Panc1 (cell line): ENCODE data around the gene SKIC8. TPM values are rescaled to one million over a fixed set of nuclear protein-coding genes. Genes with fewer than 3 reads are reported as not detected.

Experiments
- ATAC-seq: fragments of 200-7000 bp; cut with Tn5 transposase; 2 replicates; pipeline ENCODE4 v1.9.1; 2020; ENCODE audit warnings: mild to moderate bottlenecking, moderate library complexity
- BruUV-seq: library from RNA; stranded (reverse); fragments of 400-500 nt; replicated peaks from 2 replicates; lab custom pipeline; 2021; lab: Mats Ljungman, UMichigan
- CTCF ChIA-PET: fragments of 300-600 bp; sonication (Branson Sonifier 250); formaldehyde crosslinking; loops from one replicate; lab custom pipeline; 2022; ENCODE audit warnings: antibody characterized with exemption; lab: Charles Lee
- POLR2A ChIA-PET: fragments of 300-600 bp; sonication (Branson Sonifier 250); formaldehyde crosslinking; loops from one replicate; lab custom pipeline; 2022; ENCODE audit warnings: antibody characterized with exemption; lab: Charles Lee
- DNase-seq: peaks from one replicate; pipeline ENCODE4 v3.0.0-alpha.2; 2010; ENCODE audit warnings: low read depth, low spot score
- H3K27ac ChIP-seq: 2 replicates; pipeline ENCODE4 v1.5.1; 2011; ENCODE audit warnings: mild to moderate bottlenecking, low read length, inconsistent platforms
- H3K27me3 ChIP-seq: fragments of 200-500 bp; sonication (Bioruptor generic); 2 replicates; pipeline ENCODE4 v1.6.0; 2014; ENCODE audit warnings: low read length, inconsistent platforms; ENCODE audit not compliant: control insufficient read depth, insufficient read depth
- H3K36me3 ChIP-seq: fragments of 200-500 bp; sonication (Bioruptor generic); 2 replicates; pipeline ENCODE4 v1.5.1; 2014; ENCODE audit warnings: inconsistent platforms, mild to moderate bottlenecking, low read length, moderate library complexity; ENCODE audit not compliant: control insufficient read depth, insufficient read depth
- H3K4me1 ChIP-seq: 2 replicates; pipeline ENCODE4 v1.5.1; 2011; ENCODE audit warnings: inconsistent platforms, mild to moderate bottlenecking, low read length, moderate library complexity; ENCODE audit not compliant: control insufficient read depth, insufficient read depth
- H3K4me3 ChIP-seq, 2 experiments: 2 replicates each; pipeline ENCODE4 v1.5.1; 2011 to 2012; ENCODE audit warnings: low read depth in 2 of 2, low read length in 2 of 2, mild to moderate bottlenecking in 2 of 2, inconsistent platforms in 1 of 2, moderate library complexity in 1 of 2
- H3K9me3 ChIP-seq: fragments of 200-500 bp; sonication (Bioruptor generic); 2 replicates; pipeline ENCODE4 v1.5.1; 2014; ENCODE audit warnings: low read depth, mild to moderate bottlenecking, inconsistent platforms, low read length, moderate library complexity; ENCODE audit not compliant: control insufficient read depth, insufficient read depth
- CTCF ChIP-seq: fragments of 450-650 bp; IDR thresholded peaks from 2 replicates; pipeline ENCODE4 v1.5.1; 2017; ENCODE audit warnings: mild to moderate bottlenecking
- POLR2AphosphoS5 ChIP-seq: IDR thresholded peaks from 2 replicates; pipeline ENCODE4 v1.6.1; 2012; ENCODE audit warnings: mild to moderate bottlenecking, low read depth, low read length, moderate library complexity
- REST ChIP-seq, 2 experiments: IDR thresholded peaks; 2 replicates each; pipeline ENCODE4 v1.6.1; 2011 to 2012; ENCODE audit warnings: low read depth in 2 of 2, control low read depth in 1 of 2, low read length in 1 of 2, mild to moderate bottlenecking in 1 of 2, moderate library complexity in 1 of 2; ENCODE audit not compliant: insufficient read depth in 1 of 2
- SIN3A ChIP-seq: IDR thresholded peaks from 2 replicates; pipeline ENCODE4 v1.6.1; 2012; ENCODE audit warnings: low read depth, mild to moderate bottlenecking, low read length, moderate library complexity, borderline replicate concordance; ENCODE audit not compliant: insufficient read depth
- TCF7L2 ChIP-seq: IDR thresholded peaks from 2 replicates; pipeline ENCODE4 v1.6.1; 2011; ENCODE audit warnings: mild to moderate bottlenecking, low read depth, low read length, inconsistent platforms
- in situ Hi-C: cut with HindIII; loops from 2 replicates; pipeline ENCODE4 v1.10.0; 2016; ENCODE audit warnings: low sequenced_read_pairs, low pct_unique_long_range_greater_than_20kb
- intact Hi-C: fragments of 100-400 bp; cut with micrococcal nuclease; formaldehyde crosslinking; loops from one replicate; pipeline ENCODE4 v1.10.0; 2022; ENCODE audit not compliant: unreplicated experiment
- total RNA-seq: library from RNA; stranded (reverse); gene quantifications from one replicate; pipeline ENCODE4 v1.2.1, GENCODE V29; 2021; ENCODE audit not compliant: unreplicated experiment

SKIC8 gene
- total RNA-seq, 1 experiment from 2014 or later = 66.3 TPM

GRCh38 chr15:78255421-78256043 is 43.9 kb downstream of the SKIC8 start:
- POLR2A ChIA-PET = interaction anchor here (0.6 kb wide), 1 partner anchor 10 kb away, joined by 3 read pairs; no protein-coding TSS in a partner anchor
- Histone ChIP-seq H3K27me3 (no peaks in the 10 kb centered on the region), H3K4me3 (no peak overlapping the region), H3K27ac (no peak overlapping the region), H3K9me3 (no peaks in the 10 kb centered on the region), H3K4me1 (no peaks in the 10 kb centered on the region), H3K36me3 (no peaks in the 10 kb centered on the region)
- no peak for TF ChIP-seq POLR2AphosphoS5
- no peak for TF ChIP-seq SIN3A
- TF ChIP-seq TCF7L2 = no peak
- CTCF ChIA-PET = no interaction called here
- ATAC-seq = no peak
- in situ Hi-C loops (loop anchor here (25.0 kb wide), 1 partner anchor 118 kb away; the partner anchor contains the start of genes CIB2 and IDH3A), intact Hi-C loops (no loop called here)
- no TSS peak for BruUV-seq
- DNase-seq = no peak

- H3K9me3 ChIP-seq = no peaks in the 10 kb centered on the region
- BruUV-seq = no TSS peak
- POLR2A ChIA-PET = no interaction called here
- H3K4me3 ChIP-seq = no peak overlapping the region
- no peaks in the 10 kb centered on the region for H3K27me3 ChIP-seq
- CTCF ChIA-PET = interaction anchor here (1.1 kb wide), 1 partner anchor 138 kb away, joined by 3 read pairs; no protein-coding TSS in a partner anchor
- intact Hi-C loops (no loop called here), in situ Hi-C loops (loop anchor here (25.0 kb wide), 1 partner anchor 114 kb away; the partner anchor contains the start of genes CIB2 and IDH3A)
- no peak for TF ChIP-seq REST (IDR thresholded peaks at IDR 0.05; ENCODE audit: insufficient read depth in 1 of 2, low read depth in 2 of 2, low read length in 1 of 2)
- H3K36me3 ChIP-seq = no peaks in the 10 kb centered on the region
- DNase-seq = no peak
- no peak for ATAC-seq
- H3K4me1 ChIP-seq = no peaks in the 10 kb centered on the region
- no peak overlapping the region for H3K27ac ChIP-seq
Observed at GRCh38 chr15:78251136-78251535, 48.3 kb downstream of the SKIC8 start.

- no peaks in the 10 kb centered on the region for H3K36me3 ChIP-seq
- BruUV-seq = no TSS peak
- H3K27ac ChIP-seq = no peak overlapping the region
- in situ Hi-C loops = no loop called here
- DNase-seq = no peak
- no peak overlapping the region for H3K4me3 ChIP-seq
- ChIA-PET CTCF (no interaction called here), POLR2A (no interaction called here)
- H3K9me3 ChIP-seq = no peaks in the 10 kb centered on the region
- TF ChIP-seq CTCF (no peak), REST (IDR thresholded peaks at IDR 0.05; ENCODE audit: insufficient read depth in 1 of 2, low read depth in 2 of 2, low read length in 1 of 2) (no peak), SIN3A (no peak), POLR2AphosphoS5 (no peak), TCF7L2 (no peak)
- H3K4me1 ChIP-seq = no peaks in the 10 kb centered on the region
- intact Hi-C loops = no loop called here
- no peaks in the 10 kb centered on the region for H3K27me3 ChIP-seq
- ATAC-seq = no peak
Observed at GRCh38 chr15:78249131-78249530, 50.3 kb downstream of the SKIC8 start.
